Measurements from ENCODE around the gene PLXNA1. TPM values are rescaled to one million over a fixed set of nuclear protein-coding genes. Genes with fewer than 3 reads are reported as not detected.

PLXNA1 gene
- total and polyA plus RNA-seq, 2 of the 8 experiments (the other 6 are each of a cell fraction or from before 2014, with no cell fraction given): 47.5 to 54.9 TPM

DNA sequence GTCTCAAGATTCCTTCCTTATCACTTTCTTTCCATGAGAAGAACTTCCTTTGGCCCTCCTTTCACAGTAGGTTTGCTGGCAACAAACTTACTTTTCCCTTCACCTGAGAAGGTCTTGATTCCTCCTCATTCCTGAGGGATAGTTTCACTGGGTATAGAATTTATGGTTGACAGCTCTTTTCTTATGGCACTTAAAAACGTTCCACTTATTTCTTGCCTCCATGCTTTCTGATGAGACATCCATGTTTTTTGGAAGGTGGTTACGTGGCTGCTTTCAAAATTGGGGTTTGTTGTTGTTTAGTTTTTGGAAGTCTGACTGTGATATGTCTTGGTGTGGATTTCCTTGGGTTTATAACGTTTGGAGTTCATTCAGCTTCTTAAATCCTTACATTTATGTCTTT, 8.2 kb upstream of the PLXNA1 start:
- POLR2A ChIA-PET (ENCODE audit: partially characterized antibody): no interaction called here
- H2BK120ac ChIP-seq (replicated peaks; ENCODE audit: low read depth, low read length): no peak overlapping the region
- no peak overlapping the region for H2BK15ac ChIP-seq (ENCODE audit: low read length)
- H3K27ac ChIP-seq (ENCODE audit: low read depth, low read length): no peak overlapping the region
- 91% methylated on average over 3 of the region's 3 CpGs; no CpG with 5 or more reads in 1 of the 2 experiments for WGBS, 2 experiments (ENCODE audit: extremely low coverage in 1 of 2, insufficient coverage in 1 of 2, insufficient read length in 1 of 2, insufficient replicate concordance in 2 of 2, low coverage in 1 of 2, low lambda C conversion rate in 2 of 2, missing lambda C conversion rate in 1 of 2)
- peaks cover 2 to 8% of the 10 kb centered on the region in 2 experiments; a peak in 2 of 4 replicates for H3K9me3 ChIP-seq (ENCODE audit: insufficient read depth in 2 of 2, low read depth in 1 of 2, low read length in 1 of 2)
- FAIRE-seq (no peak), DNase-seq (ENCODE audit: low read depth in 1 of 2, low spot score in 2 of 2) (no peak)
- no peak overlapping the region for H2BK12ac ChIP-seq (ENCODE audit: low read depth, low read length)
- peaks cover 0 to 9% (median 5%) of the 10 kb centered on the region in 4 experiments; a peak in 4 of 7 replicates for H3K4me1 ChIP-seq (replicated peaks in 1 of 4; ENCODE audit: control insufficient read depth in 3 of 4, insufficient read depth in 4 of 4, low read length in 3 of 4)
- H3K18ac ChIP-seq (ENCODE audit: extremely low read depth, low read length): no peak overlapping the region
- no peak overlapping the region for H2BK20ac ChIP-seq (ENCODE audit: low read length)
- no peak overlapping the region for H3K23ac ChIP-seq (ENCODE audit: insufficient read length)
- H3K4me2 ChIP-seq (ENCODE audit: insufficient read depth in 1 of 2, low read depth in 2 of 2, low read length in 2 of 2): no peak overlapping the region
- no peak overlapping the region for H2BK5ac ChIP-seq (ENCODE audit: low read depth, low read length)
- peaks cover 0 to 4% of the 10 kb centered on the region in 2 experiments for H4K20me1 ChIP-seq (replicated peaks in 1 of 2; ENCODE audit: control insufficient read depth in 1 of 2, insufficient read depth in 2 of 2, low read length in 2 of 2)
- no peak overlapping the region for H4K8ac ChIP-seq (ENCODE audit: extremely low read depth, insufficient read depth, low read length)
- no peak overlapping the region for H3K14ac ChIP-seq (ENCODE audit: insufficient read length)
- H3K4me3 ChIP-seq (ENCODE audit: extremely low read depth in 1 of 4, insufficient read depth in 2 of 4, low read depth in 3 of 4, low read length in 4 of 4): no peak overlapping the region
- H3K9ac ChIP-seq (replicated peaks in 1 of 4; ENCODE audit: extremely low read depth in 1 of 4, low read depth in 3 of 4, low read length in 3 of 4): no peak overlapping the region
- H3K4ac ChIP-seq (replicated peaks; ENCODE audit: insufficient read length, low read depth, low read length): no peak overlapping the region
- no peak overlapping the region for H3K56ac ChIP-seq (replicated peaks; ENCODE audit: insufficient read length, low read depth, low read length)
- H4K5ac ChIP-seq (ENCODE audit: insufficient read length, low read depth, low read length): no peak overlapping the region
- TF ChIP-seq BRCA1 (IDR thresholded peaks at IDR 0.05; ENCODE audit: low read depth, low read length) (no peak), TEAD4 (IDR thresholded peaks at IDR 0.05; ENCODE audit: low read depth, low read length) (no peak), SRF (IDR thresholded peaks at IDR 0.05; ENCODE audit: low read depth, low read length) (no peak), KDM1A (IDR thresholded peaks at IDR 0.05; ENCODE audit: borderline replicate concordance, low read length) (no peak), SIRT6 (IDR thresholded peaks at IDR 0.05; ENCODE audit: low read length) (no peak), CREB1 (IDR thresholded peaks at IDR 0.05) (no peak), KDM4A (IDR thresholded peaks at IDR 0.05; ENCODE audit: low read depth, low read length, severe bottlenecking) (no peak), POLR2A (IDR thresholded peaks at IDR 0.05; ENCODE audit: control extremely low read depth in 1 of 2, low read depth in 2 of 2, low read length in 2 of 2) (no peak), RXRA (IDR thresholded peaks at IDR 0.05; ENCODE audit: insufficient read depth, low read depth, low read length) (no peak), EGR1 (IDR thresholded peaks at IDR 0.05; ENCODE audit: borderline replicate concordance, low read depth, low read length) (no peak), TBP (IDR thresholded peaks at IDR 0.05; ENCODE audit: low read depth, low read length) (no peak), FOSL1 (IDR thresholded peaks at IDR 0.05; ENCODE audit: insufficient read depth, low read depth, low read length) (no peak)
- TF ChIP-seq, protein P1, sequence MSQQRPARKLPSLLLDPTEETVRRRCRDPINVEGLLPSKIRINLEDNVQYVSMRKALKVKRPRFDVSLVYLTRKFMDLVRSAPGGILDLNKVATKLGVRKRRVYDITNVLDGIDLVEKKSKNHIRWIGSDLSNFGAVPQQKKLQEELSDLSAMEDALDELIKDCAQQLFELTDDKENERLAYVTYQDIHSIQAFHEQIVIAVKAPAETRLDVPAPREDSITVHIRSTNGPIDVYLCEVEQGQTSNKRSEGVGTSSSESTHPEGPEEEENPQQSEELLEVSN (IDR thresholded peaks at IDR 0.05): no peak
- no peak overlapping the region for H2AK5ac ChIP-seq (ENCODE audit: low read depth, low read length)
- no peak overlapping the region for H2AFZ ChIP-seq (ENCODE audit: low read length)
- 0 out of 2 replicates have a peak, but pooled peaks cover 3% of the 10 kb centered on the region for H3K79me1 ChIP-seq (ENCODE audit: low read depth, low read length)
- CTCF ChIA-PET (ENCODE audit: partially characterized antibody): interaction anchor here (0.7 to 3.0 kb wide), 6 partner anchors 11 to 453 kb away, joined by 3 to 15 read pairs (median 4); no protein-coding TSS in a partner anchor
- H3K23me2 ChIP-seq (ENCODE audit: low read depth, low read length): peaks cover 5% of the 10 kb centered on the region
- H4K91ac ChIP-seq (replicated peaks; ENCODE audit: insufficient read length, low read length): no peak overlapping the region
- no peaks in the 10 kb centered on the region for H3K79me2 ChIP-seq (ENCODE audit: control insufficient read depth in 1 of 2, insufficient read depth in 2 of 2, low read length in 2 of 2)
- H3K27me3 ChIP-seq (replicated peaks in 1 of 4; ENCODE audit: control insufficient read depth in 3 of 4, extremely low read depth in 1 of 4, insufficient read depth in 3 of 4, low read length in 3 of 4): 0 out of 7 replicates have a peak, but pooled peaks cover 0 to 2% (median 0%) of the 10 kb centered on the region in 4 experiments
- H3K36me3 ChIP-seq (ENCODE audit: control insufficient read depth in 2 of 4, insufficient read depth in 4 of 4, low read length in 3 of 4): no peaks in the 10 kb centered on the region; a peak in 1 of 8 replicates

Data from H1 (cell line).